NCI-H1694 (cell line): ENCODE measurements around the gene SAP25.

Experiments used
- DNase-seq: peaks from one replicate; lab custom pipeline; 2025; lab: John Stamatoyannopoulos, UW

The SAP25 gene

GRCh38 chr7:100595188-100595587 is 21.5 kb upstream of the SAP25 start:
- DNase-seq, result no peak

DNA sequence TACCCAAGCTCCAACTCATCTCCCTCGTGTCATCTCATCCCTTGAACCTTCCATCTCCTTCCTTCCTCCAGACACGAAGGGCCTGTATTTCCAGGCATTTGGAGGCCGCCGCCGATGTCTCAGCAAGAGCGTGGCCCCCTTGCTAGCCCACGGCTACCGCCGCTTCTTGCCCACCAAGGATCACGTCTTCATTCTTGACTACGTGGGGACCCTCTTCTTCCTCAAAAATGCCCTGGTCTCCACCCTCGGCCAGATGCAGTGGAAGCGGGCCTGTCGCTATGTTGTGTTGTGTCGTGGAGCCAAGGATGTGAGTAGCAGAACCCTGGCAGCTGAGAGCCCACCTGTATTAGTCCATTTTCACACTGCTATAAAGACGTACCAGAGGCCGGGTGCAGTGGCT is 17.9 kb upstream of the SAP25 start:
- no peak for DNase-seq

DNA sequence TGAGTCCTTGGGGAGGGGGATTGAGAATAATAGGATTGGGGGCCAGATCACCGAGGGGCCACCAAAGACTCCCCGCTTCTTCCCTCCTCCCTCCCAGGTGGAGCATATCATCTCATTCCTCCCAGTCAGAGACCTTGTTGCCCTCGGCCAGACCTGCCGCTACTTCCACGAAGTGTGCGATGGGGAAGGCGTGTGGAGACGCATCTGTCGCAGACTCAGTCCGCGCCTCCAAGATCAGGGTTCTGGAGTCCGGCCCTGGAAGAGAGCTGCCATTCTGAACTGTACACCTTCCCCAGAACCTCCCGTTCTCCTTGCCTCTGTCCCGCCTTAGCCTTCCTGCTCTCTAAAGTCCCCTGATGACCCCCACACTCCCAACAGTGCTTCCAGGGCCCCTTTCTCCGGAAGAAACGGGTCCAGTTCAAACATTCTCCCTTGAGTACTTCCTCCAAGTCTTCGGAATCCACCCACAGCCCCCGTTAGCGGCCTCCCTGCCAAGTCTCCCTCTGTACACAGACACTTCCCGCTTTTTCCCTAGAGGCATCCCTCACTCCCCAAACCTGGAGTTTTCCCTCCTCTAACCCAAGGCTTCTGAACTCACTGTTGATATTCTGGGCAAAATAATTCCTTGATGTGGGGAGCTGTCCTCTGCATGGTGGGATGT is 16.5 kb upstream of the SAP25 start:
- DNase-seq, result no peak

- DNase-seq, result no peak
Observed at GRCh38 chr7:100589341-100589947, 15.7 kb upstream of the SAP25 start.

- no peak for DNase-seq
Observed at GRCh38 chr7:100588438-100588837, 14.7 kb upstream of the SAP25 start.

DNA sequence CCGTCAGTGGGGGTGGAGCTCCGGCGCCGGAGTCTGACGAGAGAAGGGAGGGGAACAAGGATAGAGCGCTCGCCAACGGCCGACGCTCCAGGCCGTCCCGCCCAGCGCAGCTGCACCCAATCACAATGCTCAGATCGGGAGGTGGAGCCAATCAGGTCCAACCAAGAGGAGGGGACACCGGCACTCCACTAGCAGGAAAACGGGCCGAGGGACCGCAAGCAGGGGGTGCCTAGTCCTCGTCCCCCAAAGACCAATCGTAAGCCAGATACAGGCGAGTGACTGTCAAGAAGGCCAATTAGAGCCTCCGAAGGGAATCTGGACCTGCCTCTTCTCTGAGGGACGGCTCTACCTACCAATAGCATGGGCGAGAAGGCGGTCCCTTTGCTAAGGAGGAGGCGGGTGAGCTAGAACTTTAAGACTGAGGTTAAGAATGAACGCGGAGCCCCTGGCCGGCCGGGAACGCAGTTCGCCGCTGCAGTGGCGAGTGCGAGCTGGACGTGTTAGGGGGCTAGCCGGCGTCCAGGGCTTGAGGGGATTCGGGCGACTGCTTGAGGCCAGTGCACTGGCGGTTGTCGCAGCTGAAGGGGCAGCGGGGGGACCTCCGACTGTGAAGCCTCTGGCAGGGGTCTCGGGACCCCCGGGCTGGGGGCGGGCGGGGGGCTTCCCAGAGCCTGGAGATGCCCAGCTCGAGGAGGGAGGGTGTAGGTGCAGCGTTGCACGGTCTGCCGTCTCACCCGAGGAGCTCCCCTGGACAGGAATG is 12.7 kb upstream of the SAP25 start, which contains the start of gene FBXO24:
TSS of gene FBXO24 (plus strand) at position 63 of the 760 bp plus-strand sequence. CDS start at position 361, 298 bp downstream.
- peak; percentile 99 for DNase-seq

DNA sequence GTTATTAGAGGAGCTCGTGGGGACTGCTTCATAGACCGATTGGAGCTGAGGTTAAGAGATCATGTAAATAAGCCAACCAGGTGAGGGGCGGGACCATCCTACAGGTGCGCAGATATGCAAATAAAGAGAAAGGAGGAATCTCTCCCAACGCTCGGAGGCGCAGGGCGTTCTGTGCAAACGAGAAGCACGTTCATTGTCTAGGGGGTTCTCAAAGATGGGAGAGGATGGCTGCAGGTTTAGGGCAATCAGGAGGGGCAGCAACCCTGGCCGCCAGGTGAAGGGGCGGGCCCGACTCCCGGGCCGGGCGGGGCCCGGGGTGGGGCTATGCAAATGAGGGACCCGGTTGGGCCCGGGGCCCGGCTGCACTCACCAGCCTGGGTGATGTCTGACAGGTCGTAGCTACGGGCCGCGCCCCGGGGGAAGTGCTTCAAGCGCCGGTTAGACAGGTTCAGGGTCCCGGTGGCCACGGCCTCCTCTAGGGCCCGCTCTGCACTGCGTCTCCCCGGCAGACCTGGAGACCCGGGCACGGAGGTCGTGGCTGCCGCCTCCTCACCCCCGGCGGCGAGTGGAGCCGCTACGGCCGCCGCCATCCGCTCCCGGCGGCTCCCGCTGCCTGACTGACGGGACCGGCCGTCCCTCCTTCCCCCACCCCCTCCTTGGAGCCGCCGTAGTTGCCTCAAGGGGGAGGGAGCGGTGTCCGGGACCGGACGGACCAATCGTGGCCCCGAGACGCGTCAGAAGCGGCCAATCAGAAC is 12.0 kb upstream of the SAP25 start, which contains the start of gene LRCH4:
TSS of gene LRCH4 (minus strand) at position 619 of the 755 bp plus-strand sequence. CDS start at position 590, 29 bp downstream.
- peak; percentile 24 for DNase-seq

GRCh38 chr7:100584683-100585510 is 11.2 kb upstream of the SAP25 start:
- DNase-seq, result no peak

DNA sequence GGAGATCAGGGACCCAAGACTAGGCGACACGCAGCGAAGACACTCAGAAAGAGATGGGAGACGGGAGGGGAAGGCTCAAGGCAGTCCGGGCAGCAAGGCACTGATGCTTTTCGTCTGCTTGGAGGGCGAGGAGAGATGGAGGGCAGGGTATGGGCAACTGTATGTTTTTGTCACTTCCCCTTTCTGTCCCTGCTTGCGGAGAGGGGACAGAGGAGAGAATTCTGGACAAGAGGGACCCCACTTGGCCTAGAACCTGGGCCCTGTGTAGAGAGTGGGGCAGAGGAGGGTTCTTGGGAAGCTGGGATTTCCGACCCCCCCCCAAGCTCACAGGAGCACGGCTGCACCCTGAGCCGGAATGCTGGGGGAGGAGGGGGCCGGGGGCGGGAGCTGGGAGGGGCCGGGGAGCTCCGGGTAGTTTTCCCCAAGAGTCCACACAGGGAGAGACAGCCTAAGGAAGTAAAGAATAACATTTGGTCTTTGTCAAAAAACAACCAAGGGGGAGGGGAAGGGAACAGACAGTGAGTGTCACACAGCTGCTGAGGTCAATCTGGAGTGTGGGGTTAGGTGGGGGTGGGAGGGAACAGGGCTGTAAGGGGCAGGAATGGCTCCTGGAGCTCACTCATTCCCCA is 10.5 kb upstream of the SAP25 start:
- DNase-seq, result no peak

- DNase-seq, result no peak
Observed at GRCh38 chr7:100583132-100584053, 9.7 kb upstream of the SAP25 start.

DNA sequence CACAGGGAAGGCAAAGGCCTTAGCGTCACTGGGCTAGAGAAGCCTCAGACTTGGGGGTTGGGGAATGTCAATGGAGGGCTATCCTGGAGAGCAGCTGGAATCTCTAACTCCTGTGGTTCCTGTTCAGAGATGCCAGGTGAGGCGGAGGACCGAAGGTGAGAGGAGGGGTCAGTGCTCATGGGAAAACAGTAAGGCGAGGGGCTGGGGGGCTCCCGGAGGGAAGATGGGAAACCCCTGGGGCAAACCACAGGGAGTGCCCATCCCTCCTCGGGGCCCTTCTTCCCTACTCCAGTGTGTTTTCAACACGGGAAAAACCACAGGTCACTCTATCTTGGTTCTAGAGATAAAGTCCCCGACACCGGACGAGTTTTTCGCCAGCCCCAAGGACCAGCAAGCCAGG is 8.9 kb upstream of the SAP25 start:
- no peak for DNase-seq

GRCh38 chr7:100582041-100582579 is 8.4 kb upstream of the SAP25 start:
- no peak for DNase-seq

DNA sequence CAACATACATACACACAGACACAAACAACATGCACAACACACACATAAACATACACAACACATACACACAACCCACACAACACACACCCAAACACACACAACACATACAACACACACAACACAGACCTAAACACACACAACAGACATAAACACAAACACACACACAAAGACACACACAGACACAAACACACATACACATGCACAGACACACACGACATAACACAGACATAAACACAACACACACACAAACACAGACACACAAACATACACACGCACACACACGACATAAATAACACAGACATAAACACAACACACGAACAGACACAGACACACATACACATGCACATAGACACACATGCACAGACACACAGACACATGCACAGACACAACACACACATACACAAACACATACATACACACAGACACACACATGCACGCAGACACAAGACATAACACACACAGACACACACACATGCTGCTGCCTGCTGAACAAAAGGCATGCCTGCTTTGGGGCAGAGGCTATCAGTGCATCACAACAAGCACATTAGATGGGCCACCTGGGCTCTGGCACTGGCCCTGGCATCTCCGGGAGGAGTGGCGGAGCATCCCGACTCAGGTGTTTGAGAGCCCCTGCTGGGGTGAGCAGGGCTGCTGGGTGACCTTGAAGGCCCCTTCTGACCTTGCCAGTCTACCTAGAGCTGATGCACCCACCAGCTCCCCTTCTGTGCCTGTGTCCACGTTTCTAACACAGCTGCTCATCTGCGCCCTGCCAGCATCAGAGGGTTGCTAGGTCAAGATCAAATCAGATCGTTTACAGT is 7.0 kb upstream of the SAP25 start:
- DNase-seq, result no peak

GRCh38 chr7:100578246-100579183 is 4.8 kb upstream of the SAP25 start:
- DNase-seq, result no peak

GRCh38 chr7:100577507-100577906 is 3.8 kb upstream of the SAP25 start:
- no peak for DNase-seq

- DNase-seq, result no peak
Observed at GRCh38 chr7:100577103-100577502, 3.4 kb upstream of the SAP25 start.

GRCh38 chr7:100576384-100576993 is 2.8 kb upstream of the SAP25 start:
- DNase-seq, result no peak
